AG04449 (cell line): Measurements from ENCODE around the gene FAM3A.

Experiments used
- CTCF ChIA-PET: fragments of 350-600 bp; formaldehyde crosslinking; extraction: SDS; loops from one replicate; lab custom pipeline; 2021; ENCODE audit warnings: antibody characterized with exemption; lab: Yijun Ruan, JAX
- POLR2A ChIA-PET: fragments of 400-600, 350-600 bp; formaldehyde crosslinking; extraction: SDS; loops from one replicate; lab custom pipeline; 2020; ENCODE audit warnings: antibody characterized with exemption, inconsistent platforms; lab: Yijun Ruan, JAX
- DNase-seq: peaks from one replicate; pipeline ENCODE4 v3.0.0-alpha.2; 2010; ENCODE audit warnings: low read depth, low spot score
- H3K4me3 ChIP-seq: 2 replicates; pipeline ENCODE4 v1.5.1; 2011; ENCODE audit warnings: low read depth, mild to moderate bottlenecking, control low read depth, low read length
- CTCF ChIP-seq: IDR thresholded peaks from one replicate; pipeline ENCODE4 v1.5.1; 2011; ENCODE audit warnings: mild to moderate bottlenecking, moderate library complexity, low read length, control low read depth, inconsistent platforms; ENCODE audit not compliant: insufficient read depth; ENCODE audit errors: missing control alignments

Gene FAM3A

DNA sequence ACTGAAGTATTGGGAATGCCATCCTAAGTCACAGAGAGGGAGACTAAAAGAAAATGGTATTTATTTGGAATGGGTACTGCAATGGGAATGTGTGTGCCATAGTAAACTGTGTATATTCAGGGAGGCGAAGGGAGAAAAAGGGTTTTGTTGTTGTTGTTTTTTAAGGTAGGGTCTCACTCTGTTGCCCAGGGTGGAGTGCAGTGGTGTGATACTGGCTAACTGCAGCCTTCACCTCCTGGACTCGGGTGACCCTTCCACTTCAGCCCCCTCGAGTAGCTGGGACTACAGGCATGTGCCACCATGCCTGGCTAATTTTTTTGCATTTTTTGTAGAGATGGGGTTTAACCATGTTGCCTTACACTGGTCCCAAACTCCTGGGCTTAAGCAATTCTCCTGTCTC lies 21.3 kb downstream of the FAM3A start:
- POLR2A ChIA-PET = no interaction called here

DNA sequence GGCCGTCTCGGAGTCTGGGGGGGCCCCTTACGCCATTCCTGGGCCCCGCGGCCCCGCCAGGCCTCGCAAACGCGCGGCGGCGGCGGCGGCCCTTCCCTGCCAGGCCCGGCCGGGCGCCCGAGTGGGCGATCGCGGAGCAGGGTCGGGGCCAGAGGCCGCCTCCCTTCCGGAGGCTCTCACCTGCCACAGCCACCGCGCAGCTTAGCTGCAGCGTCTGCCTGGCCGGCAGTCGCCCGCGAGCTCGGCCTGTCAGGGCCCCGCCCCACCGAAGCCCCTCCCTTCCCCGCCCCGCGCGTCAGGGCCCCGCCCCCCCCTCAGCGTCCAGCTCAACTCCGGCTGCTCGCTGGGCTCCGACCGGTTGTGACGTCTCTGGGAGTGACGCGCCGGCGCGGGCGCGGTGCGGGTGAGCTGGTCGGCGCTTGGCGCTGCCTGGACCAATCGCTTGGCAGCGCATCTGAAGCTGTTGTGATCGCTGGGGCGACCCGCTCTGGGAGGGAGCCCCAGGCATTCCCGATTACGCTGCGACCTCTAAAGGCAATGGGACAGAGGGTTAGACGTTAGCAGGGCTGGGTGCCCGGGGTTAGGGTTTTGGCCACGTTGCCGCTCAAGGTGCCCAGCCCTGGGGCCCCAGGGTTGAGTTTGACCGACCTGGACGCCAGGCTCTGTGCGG lies 25.5 kb downstream of the FAM3A start, which contains the start of gene SLC10A3:
Gene SLC10A3, minus strand, starts transcription at position 216 of the 670 bp plus-strand sequence. CDS start 1,689 bp downstream, outside the sequence.
- no peak for DNase-seq
- ChIA-PET CTCF (interaction anchor here (1.4 to 1.5 kb wide), 2 partner anchors 37 to 45 kb away, joined by 3 to 5 read pairs; no protein-coding TSS in a partner anchor), POLR2A (interaction anchor here (0.6 to 1.3 kb wide), 11 partner anchors 9 to 93 kb away, joined by 3 to 7 read pairs (median 4); partner anchors contain the start of genes FAM3A and RPL10)
- peak within 1 kb of the TSS; percentile 68 for H3K4me3 ChIP-seq
- TF ChIP-seq CTCF = no peak

More for the DNA sequence above, 21.3 kb downstream of the FAM3A start:
- DNase-seq = no peak
- CTCF ChIA-PET = no interaction called here
- no peak for TF ChIP-seq CTCF
- no peak overlapping the region for H3K4me3 ChIP-seq

DNA sequence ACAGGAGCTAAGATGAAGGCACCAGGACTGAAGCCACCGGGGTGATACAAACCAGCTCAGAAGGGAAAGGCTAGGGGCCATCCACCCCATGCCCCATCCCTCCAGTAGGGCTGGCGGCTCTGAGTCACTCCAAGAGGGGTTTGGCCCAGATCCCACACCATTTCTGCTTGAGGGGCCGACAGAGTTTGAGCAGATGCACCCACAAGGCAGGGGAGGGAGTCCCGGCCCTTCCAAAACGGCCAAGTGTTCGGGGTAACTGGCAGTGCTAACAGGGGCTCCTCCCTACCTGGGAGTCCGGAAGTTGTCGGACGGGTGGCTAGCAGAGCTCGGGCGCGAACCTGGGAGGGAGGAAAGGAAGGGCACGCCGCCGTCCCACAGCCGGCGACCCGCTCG lies 26.0 kb downstream of the FAM3A start:
- ChIA-PET CTCF (interaction anchor here (1.4 to 1.5 kb wide), 2 partner anchors 37 to 45 kb away, joined by 3 to 5 read pairs; no protein-coding TSS in a partner anchor), POLR2A (interaction anchor here (0.7 to 1.3 kb wide), 8 partner anchors 12 to 92 kb away, joined by 3 to 7 read pairs (median 4); partner anchors contain the start of genes FAM3A and RPL10)
- peak overlapping the region; percentile 61 for H3K4me3 ChIP-seq
- TF ChIP-seq CTCF = no peak
- no peak for DNase-seq

DNA sequence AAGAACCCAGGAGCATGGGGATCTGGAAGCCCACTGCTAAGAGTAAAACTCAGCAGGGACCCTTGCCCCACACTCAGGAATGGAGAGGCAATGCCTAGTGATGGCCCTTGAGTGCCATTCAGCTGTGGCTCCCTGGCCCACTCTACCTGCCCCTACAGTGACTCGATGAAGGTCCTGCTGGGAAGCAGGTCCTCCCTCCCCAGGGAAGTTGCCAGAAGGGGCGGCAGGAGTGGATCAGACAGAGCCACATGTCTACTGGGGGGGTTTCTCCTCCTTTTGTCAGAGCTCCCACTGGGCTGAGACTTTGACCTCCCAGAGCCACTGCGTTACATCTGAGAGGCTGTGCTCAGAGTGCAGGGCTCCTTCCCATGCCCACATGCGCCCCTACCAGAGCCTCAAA lies 26.9 kb downstream of the FAM3A start:
- ChIA-PET CTCF (interaction anchor here (1.4 kb wide), 1 partner anchor 46 kb away, joined by 3 read pairs; no protein-coding TSS in a partner anchor), POLR2A (no interaction called here)
- no peak for DNase-seq
- H3K4me3 ChIP-seq = peak overlapping the region; percentile 61
- TF ChIP-seq CTCF = no peak

DNA sequence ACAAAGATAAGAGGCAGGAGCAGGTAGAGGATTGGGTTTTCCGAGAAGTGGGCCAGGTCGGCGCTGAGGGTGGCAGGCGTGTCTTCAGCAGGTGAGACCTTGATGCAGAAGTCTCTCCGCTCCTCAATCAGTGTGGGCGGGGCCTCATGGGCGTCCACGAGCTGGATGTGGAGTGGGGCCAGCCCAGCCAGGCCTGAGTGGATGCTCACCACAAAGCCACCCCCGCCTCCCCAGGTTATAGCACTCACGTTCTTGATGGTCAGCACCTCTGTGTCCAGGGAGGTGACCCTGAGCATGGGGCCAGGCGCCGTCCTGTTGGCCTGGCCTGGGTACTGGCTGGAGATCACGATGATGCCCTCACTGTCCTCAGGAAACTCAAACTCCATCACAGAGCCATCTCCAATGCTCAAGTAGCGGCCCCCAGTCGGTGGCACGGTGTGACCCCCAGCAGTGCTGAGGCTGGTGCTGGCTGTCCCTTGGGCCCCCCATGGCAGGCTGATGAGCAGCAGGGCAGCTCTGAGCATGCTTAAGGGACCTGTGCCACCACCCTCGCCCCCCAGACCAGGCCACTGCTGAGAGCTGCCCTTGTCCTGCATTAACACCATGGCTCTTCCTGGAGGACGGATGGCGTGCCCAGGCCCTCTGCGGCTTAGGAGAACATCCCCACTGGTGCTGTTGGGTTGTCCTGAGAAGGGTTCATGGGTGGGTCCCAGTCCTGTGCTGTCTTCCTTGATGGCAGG lies 27.5 kb downstream of the FAM3A start:
- ChIA-PET CTCF (interaction anchor here (1.0 to 1.5 kb wide), 2 partner anchors 38 to 53 kb away, joined by 3 read pairs; no protein-coding TSS in a partner anchor), POLR2A (no interaction called here)
- no peak for DNase-seq
- no peak overlapping the region for H3K4me3 ChIP-seq
- no peak for TF ChIP-seq CTCF
